Activated T-helper 17 cell treated with anti-CD3 and anti-CD28 coated beads, Interleukin-2, amount 50 U/mL, for 72 hours (primary cell): ENCODE data around the gene VMAC. TPM values are rescaled to one million over a fixed set of nuclear protein-coding genes. Genes with fewer than 3 reads are reported as not detected.
A peak's percentile ranks its signal among the peaks of the same experiment; 100 is the strongest.
"Not testable (repeated sequence)": the region's sequence is repeated elsewhere in the genome, so short reads cannot be mapped to it uniquely, and the experiment has no call there.

ENCODE experiments used
- ATAC-seq: fragments of 150-1000 bp; cut with Tn5 transposase; replicated peaks from 2 replicates; pipeline ENCODE4 v1.10.0; 2021; ENCODE audit warnings: mild to moderate bottlenecking, moderate library complexity
- H3K27ac Mint-ChIP-seq: one replicate; pipeline ENCODE4 v1.8.0; 2022; ENCODE audit warnings: mixed read lengths
- H3K27me3 Mint-ChIP-seq: one replicate; pipeline ENCODE4 v1.8.0; 2022; ENCODE audit warnings: mixed read lengths
- H3K36me3 Mint-ChIP-seq: one replicate; pipeline ENCODE4 v1.8.0; 2022; ENCODE audit warnings: low read depth, mild to moderate bottlenecking, mixed read lengths
- H3K4me1 Mint-ChIP-seq: one replicate; pipeline ENCODE4 v1.8.0; 2022; ENCODE audit warnings: mixed read lengths
- H3K4me3 Mint-ChIP-seq: one replicate; pipeline ENCODE4 v1.8.0; 2022; ENCODE audit warnings: mild to moderate bottlenecking, mixed read lengths
- H3K9me3 Mint-ChIP-seq: one replicate; pipeline ENCODE4 v1.8.0; 2022; ENCODE audit warnings: mixed read lengths
- total RNA-seq, 2 donors: library from RNA; stranded (reverse); gene quantifications; one replicate each; pipeline ENCODE4 v1.2.3, GENCODE V29; 2022

Gene VMAC
- total RNA-seq = 1 to 10 TPM; 3.7 to 4.4 TPM

DNA sequence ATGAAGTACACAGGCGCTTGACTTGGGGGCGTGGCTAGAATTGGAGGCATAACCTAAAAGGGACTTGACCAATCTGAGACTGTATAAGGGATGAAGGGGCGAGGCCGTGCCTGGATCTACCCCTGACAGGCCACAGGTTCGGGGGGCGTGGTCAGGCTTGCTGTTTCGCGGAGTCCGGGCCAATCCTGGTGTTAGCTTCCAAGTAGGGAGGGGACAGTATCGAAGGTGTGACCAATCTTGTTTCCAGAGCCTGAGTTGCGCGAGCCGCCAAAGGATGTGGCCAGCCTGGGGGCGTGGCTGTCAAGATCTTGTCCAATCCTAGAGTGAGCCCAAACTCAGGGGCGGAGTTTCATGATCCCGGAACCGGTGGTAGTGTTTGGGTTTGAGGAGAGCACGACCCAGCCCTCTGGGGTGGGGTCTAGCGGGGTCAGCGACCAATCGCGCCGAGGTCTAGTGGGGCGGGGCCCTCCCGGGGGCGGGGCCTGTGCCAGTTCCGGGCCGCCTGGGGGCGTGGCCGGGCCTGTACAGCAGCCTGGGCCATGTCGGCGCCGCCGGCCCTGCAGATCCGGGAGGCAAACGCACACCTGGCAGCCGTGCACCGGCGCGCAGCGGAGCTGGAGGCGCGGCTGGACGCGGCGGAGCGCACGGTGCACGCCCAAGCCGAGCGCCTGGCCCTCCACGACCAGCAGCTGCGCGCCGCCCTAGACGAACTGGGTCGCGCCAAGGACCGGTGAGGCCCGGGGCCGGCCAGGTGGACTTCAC, at the start of gene VMAC:
TSS of gene VMAC (plus strand) at position 521 of the 762 bp plus-strand sequence. CDS start at position 540, 19 bp downstream.
- no peaks in the 10 kb centered on the region for H3K27me3 Mint-ChIP-seq
- peaks cover 32% of the 10 kb centered on the region for H3K36me3 Mint-ChIP-seq
- H3K27ac Mint-ChIP-seq = peak within 1 kb of the TSS; percentile 99
- H3K4me1 Mint-ChIP-seq = peaks cover 19% of the 10 kb centered on the region
- no peaks in the 10 kb centered on the region for H3K9me3 Mint-ChIP-seq
- peak within 1 kb of the TSS; percentile 95 for H3K4me3 Mint-ChIP-seq
- peak; percentile 84 for ATAC-seq

DNA sequence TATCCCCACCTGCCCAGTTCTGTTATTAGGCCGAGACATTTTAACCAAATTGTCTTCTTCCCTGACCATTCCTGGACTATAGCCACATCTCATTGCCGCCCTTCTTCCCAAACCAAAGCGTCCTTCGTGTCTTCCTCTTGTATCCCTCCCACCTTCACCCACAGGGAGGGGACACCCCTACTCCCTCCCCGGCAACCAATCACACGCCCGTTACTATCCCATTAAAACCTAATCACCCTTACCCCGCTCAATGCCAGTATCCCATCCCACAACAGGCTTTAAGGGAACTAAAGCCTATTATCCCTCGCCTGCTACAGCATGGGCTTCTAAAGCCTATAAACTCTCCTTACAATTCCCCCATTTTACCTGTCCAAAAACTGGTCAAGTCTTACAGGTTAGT, 49.5 kb upstream of the VMAC start:
- H3K27me3 Mint-ChIP-seq, H3K9me3 Mint-ChIP-seq, ATAC-seq, H3K4me3 Mint-ChIP-seq, H3K36me3 Mint-ChIP-seq, H3K27ac Mint-ChIP-seq, H3K4me1 Mint-ChIP-seq: not testable (repeated sequence)

GRCh38 chr19:5857203-5858081, 47.2 kb upstream of the VMAC start:
- H3K27ac Mint-ChIP-seq = no peak overlapping the region
- H3K4me1 Mint-ChIP-seq = no peaks in the 10 kb centered on the region
- ATAC-seq = no peak
- no peaks in the 10 kb centered on the region for H3K36me3 Mint-ChIP-seq
- no peaks in the 10 kb centered on the region for H3K27me3 Mint-ChIP-seq
- no peaks in the 10 kb centered on the region for H3K9me3 Mint-ChIP-seq
- H3K4me3 Mint-ChIP-seq = no peak overlapping the region

- Mint-ChIP-seq H3K27ac (no peak overlapping the region), H3K9me3 (no peaks in the 10 kb centered on the region), H3K4me1 (no peaks in the 10 kb centered on the region), H3K4me3 (no peak overlapping the region), H3K36me3 (no peaks in the 10 kb centered on the region), H3K27me3 (no peaks in the 10 kb centered on the region)
- no peak for ATAC-seq
Observed at GRCh38 chr19:5863030-5863665, 41.5 kb upstream of the VMAC start.

GRCh38 chr19:5864013-5864720, 40.5 kb upstream of the VMAC start:
- no peaks in the 10 kb centered on the region for H3K4me1 Mint-ChIP-seq
- H3K4me3 Mint-ChIP-seq = no peak overlapping the region
- no peaks in the 10 kb centered on the region for H3K27me3 Mint-ChIP-seq
- no peak for ATAC-seq
- H3K36me3 Mint-ChIP-seq = no peaks in the 10 kb centered on the region
- H3K27ac Mint-ChIP-seq = no peak overlapping the region
- H3K9me3 Mint-ChIP-seq = no peaks in the 10 kb centered on the region

DNA sequence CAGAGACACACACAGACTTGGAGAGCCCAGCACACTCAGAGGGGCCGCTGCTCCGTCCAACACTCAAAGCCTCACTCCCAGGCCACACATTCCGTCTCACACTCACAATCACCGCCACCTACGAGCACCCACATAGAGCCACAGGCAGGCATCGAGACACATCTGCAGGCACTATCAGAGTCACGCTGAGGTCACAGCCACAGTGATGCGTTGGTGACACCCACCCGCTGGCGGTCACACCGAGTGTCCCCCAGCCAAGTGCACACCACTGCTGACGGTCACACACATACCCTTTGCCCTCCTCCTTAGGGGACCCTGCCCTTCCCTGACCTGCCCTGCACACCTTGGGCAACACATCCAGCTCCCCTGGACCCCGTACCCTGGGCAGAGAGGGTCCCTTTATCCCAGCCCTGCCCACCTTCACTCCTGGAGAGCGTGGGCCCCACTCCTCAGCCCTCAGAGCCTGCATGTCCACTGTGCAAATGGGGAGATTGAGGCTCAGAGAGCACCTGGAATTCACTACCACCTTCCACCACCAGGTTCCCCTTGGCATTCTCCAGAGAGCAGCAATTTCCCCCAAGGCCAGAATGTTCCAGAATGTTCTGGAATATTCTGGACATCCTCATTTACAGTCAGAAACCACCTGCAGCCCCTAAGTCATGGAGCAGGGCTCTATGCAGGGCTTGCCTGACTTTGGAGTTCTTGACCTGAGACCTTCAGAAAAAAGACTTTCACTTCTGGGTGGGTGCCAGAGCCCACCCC, 39.8 kb upstream of the VMAC start:
- no peak for ATAC-seq
- peak overlapping the region; percentile 65 for H3K27ac Mint-ChIP-seq
- no peaks in the 10 kb centered on the region for H3K4me1 Mint-ChIP-seq
- H3K4me3 Mint-ChIP-seq = no peak overlapping the region
- no peaks in the 10 kb centered on the region for H3K36me3 Mint-ChIP-seq
- no peaks in the 10 kb centered on the region for H3K9me3 Mint-ChIP-seq
- no peaks in the 10 kb centered on the region for H3K27me3 Mint-ChIP-seq

DNA sequence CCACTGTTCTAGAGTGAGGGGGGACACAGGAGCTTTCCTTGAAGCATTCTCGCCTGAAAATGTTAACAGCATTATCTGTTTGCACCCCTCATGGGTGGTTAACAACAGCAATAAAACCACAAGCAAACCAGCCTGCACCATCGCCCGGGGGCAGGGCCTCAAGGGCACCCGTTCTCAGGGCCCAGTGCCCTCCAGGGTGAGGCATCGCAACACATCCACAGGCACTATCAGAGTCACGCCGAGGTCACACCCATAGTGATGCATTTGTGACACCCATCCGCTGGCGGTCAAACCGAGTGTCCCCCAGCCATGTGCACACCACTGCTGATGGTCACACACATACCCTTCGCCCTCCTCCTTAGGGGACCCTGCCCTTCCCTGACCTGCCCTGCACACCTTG, 38.9 kb upstream of the VMAC start:
- Mint-ChIP-seq H3K9me3 (no peaks in the 10 kb centered on the region), H3K36me3 (no peaks in the 10 kb centered on the region), H3K4me3 (no peak overlapping the region), H3K4me1 (no peaks in the 10 kb centered on the region), H3K27me3 (no peaks in the 10 kb centered on the region), H3K27ac (no peak overlapping the region)
- ATAC-seq = no peak

GRCh38 chr19:5867201-5868136, 37.2 kb upstream of the VMAC start:
- no peak overlapping the region for H3K4me3 Mint-ChIP-seq
- no peaks in the 10 kb centered on the region for H3K4me1 Mint-ChIP-seq
- H3K9me3 Mint-ChIP-seq = no peaks in the 10 kb centered on the region
- no peaks in the 10 kb centered on the region for H3K27me3 Mint-ChIP-seq
- no peak for ATAC-seq
- H3K36me3 Mint-ChIP-seq = no peaks in the 10 kb centered on the region
- no peak overlapping the region for H3K27ac Mint-ChIP-seq

GRCh38 chr19:5870986-5871394, 33.7 kb upstream of the VMAC start:
- no peak for ATAC-seq
- H3K4me3 Mint-ChIP-seq = no peak overlapping the region
- H3K9me3 Mint-ChIP-seq = no peaks in the 10 kb centered on the region
- H3K36me3 Mint-ChIP-seq = no peaks in the 10 kb centered on the region
- no peaks in the 10 kb centered on the region for H3K27me3 Mint-ChIP-seq
- no peak overlapping the region for H3K27ac Mint-ChIP-seq
- H3K4me1 Mint-ChIP-seq = no peaks in the 10 kb centered on the region

DNA sequence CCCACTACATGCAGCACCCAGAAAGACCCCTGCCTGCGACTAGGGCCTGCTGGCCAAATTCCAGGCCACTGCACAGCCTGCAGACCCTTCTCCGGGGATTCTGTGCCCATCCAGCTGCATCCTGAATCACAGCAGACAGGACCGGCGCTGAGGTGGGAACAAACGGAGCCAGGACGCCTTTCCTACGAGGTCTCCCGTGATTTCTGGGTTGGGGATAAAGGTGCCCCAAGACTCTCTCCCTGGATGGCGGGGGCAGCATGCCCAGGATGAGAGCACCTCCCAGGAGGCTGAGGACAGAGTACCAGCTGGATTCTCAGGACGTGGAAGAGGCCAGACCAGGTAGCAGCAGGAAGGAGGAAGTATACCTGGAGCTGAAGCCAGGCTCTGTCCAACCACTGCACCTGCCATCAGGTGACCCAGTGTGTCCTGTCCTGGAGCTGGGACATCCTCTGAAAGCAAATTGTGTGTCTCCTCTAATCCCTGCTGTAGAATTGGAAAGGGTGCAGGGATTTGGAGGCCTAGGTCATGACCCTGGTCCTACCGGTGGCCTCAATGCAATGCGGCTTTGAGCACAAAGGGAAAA, 31.0 kb upstream of the VMAC start:
- no peak overlapping the region for H3K27ac Mint-ChIP-seq
- no peaks in the 10 kb centered on the region for H3K9me3 Mint-ChIP-seq
- H3K36me3 Mint-ChIP-seq = no peaks in the 10 kb centered on the region
- ATAC-seq = no peak
- no peaks in the 10 kb centered on the region for H3K4me1 Mint-ChIP-seq
- H3K4me3 Mint-ChIP-seq = no peak overlapping the region
- H3K27me3 Mint-ChIP-seq = peaks cover 3% of the 10 kb centered on the region

DNA sequence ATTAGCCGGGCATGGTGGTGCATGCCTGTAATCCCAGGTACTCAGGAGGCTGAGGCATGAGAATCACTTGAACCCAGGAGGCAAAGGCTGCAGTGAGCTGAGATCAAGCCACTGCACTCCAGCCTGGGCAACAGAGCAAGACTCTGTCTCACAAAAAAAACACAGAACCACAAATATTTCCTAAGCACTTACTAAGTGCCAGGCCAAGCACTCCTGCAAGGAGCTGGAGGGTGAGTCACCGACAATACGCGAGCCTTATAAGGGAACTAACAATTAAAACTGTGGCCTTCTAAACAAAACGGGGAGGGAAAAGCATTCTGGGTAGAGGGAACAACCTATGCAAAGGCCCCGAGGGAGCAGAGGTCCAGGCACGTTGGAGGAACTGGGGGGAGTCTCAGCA, 30.2 kb upstream of the VMAC start:
- not testable (repeated sequence) for H3K4me1 Mint-ChIP-seq, H3K4me3 Mint-ChIP-seq, ATAC-seq, H3K27me3 Mint-ChIP-seq, H3K9me3 Mint-ChIP-seq, H3K27ac Mint-ChIP-seq, H3K36me3 Mint-ChIP-seq

GRCh38 chr19:5877427-5877826, 27.2 kb upstream of the VMAC start:
- no peak overlapping the region for H3K27ac Mint-ChIP-seq
- peaks cover 4% of the 10 kb centered on the region for H3K27me3 Mint-ChIP-seq
- H3K9me3 Mint-ChIP-seq = no peaks in the 10 kb centered on the region
- H3K36me3 Mint-ChIP-seq = no peaks in the 10 kb centered on the region
- H3K4me3 Mint-ChIP-seq = no peak overlapping the region
- no peaks in the 10 kb centered on the region for H3K4me1 Mint-ChIP-seq
- no peak for ATAC-seq

DNA sequence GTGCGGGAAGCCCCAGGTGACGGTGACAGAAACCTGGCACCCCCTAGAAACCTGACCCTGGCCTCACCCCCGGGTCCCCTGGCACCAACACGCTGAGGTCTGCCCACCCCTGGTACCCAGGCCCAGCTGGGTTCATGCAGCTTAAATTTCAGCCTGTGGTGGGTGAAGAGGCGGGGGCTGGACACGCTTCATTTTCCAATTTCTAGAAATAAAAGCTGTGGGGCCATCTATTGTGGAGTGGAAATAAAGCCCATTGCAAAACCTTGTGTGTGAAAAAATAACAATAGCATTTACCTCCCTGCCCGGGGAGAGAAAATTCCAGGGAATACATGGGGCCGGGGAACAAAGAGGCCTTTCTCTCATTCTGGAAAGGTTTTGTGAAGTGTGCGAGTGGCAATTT, 26.8 kb upstream of the VMAC start:
- Mint-ChIP-seq H3K4me3 (no peak overlapping the region), H3K9me3 (no peaks in the 10 kb centered on the region), H3K27me3 (peaks cover 7% of the 10 kb centered on the region), H3K4me1 (no peaks in the 10 kb centered on the region), H3K27ac (no peak overlapping the region), H3K36me3 (no peaks in the 10 kb centered on the region)
- no peak for ATAC-seq
